MM.1S (cell line): ENCODE measurements around the gene FDX1.

Experiments used
- EZH2phosphoT487 ChIP-seq: fragments of 300-600 bp; sonication (generic); IDR thresholded peaks from 2 replicates; pipeline ENCODE4 v1.6.1; 2018; ENCODE audit warnings: antibody characterized with exemption, low read length
- TF ChIP-seq, protein P1 (sequence below): fragments of 300-600 bp; sonication (generic); IDR thresholded peaks from 2 replicates; pipeline ENCODE4 v1.5.1; 2016; ENCODE audit warnings: antibody characterized with exemption, low read length, mixed read lengths

DNA sequence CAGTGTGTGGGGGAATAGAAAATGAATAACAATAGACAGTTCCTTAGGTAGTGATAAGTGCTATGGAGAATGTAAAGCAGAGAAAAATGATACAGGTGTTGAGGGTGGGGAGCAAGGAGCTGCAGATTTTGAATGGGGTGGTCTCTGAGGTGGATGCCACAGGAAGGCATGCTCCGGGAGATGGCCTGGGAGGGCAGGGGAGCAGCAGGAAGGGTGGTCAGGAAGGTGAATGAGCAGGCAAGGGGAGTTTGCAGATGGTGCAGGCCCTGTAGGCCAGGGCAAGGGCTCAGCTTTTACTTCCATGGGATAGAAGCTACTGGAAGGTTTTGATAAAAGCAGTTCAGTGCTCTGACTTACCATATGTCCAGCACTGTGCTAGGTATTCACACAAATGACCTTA, 44.8 kb downstream of the FDX1 start:
- TF ChIP-seq, protein P1, sequence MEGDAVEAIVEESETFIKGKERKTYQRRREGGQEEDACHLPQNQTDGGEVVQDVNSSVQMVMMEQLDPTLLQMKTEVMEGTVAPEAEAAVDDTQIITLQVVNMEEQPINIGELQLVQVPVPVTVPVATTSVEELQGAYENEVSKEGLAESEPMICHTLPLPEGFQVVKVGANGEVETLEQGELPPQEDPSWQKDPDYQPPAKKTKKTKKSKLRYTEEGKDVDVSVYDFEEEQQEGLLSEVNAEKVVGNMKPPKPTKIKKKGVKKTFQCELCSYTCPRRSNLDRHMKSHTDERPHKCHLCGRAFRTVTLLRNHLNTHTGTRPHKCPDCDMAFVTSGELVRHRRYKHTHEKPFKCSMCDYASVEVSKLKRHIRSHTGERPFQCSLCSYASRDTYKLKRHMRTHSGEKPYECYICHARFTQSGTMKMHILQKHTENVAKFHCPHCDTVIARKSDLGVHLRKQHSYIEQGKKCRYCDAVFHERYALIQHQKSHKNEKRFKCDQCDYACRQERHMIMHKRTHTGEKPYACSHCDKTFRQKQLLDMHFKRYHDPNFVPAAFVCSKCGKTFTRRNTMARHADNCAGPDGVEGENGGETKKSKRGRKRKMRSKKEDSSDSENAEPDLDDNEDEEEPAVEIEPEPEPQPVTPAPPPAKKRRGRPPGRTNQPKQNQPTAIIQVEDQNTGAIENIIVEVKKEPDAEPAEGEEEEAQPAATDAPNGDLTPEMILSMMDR, result no peak
- TF ChIP-seq EZH2phosphoT487, result no peak
